Adrenal gland (tissue), 5 donors: ENCODE data around the gene DLK1.

Experiments used
- POLR2A ChIP-seq, 2 donors: fragments of 450-650 bp; IDR thresholded peaks; one replicate each; pipeline ENCODE4 v1.6.1; 2017; ENCODE audit warnings: antibody characterized with exemption in 2 of 2, mild to moderate bottlenecking in 2 of 2, moderate library complexity in 1 of 2
- TF ChIP-seq, protein P1 (sequence below), 6 experiments: fragments of 450-650 bp in 4 of 6; fragments of 200-600 bp in 2 of 6; sonication (generic) in 1 of 6; IDR thresholded peaks; 1 replicate in 5 of 6; 2 replicates in 1 of 6; pipeline versions ENCODE4 v1.5.1 to v1.8.0; 2016 to 2021; ENCODE audit warnings: antibody characterized with exemption in 6 of 6, mild to moderate bottlenecking in 2 of 6, moderate library complexity in 1 of 6
- donor health status: DM: no; HTN: no; CAD: no.

DNA sequence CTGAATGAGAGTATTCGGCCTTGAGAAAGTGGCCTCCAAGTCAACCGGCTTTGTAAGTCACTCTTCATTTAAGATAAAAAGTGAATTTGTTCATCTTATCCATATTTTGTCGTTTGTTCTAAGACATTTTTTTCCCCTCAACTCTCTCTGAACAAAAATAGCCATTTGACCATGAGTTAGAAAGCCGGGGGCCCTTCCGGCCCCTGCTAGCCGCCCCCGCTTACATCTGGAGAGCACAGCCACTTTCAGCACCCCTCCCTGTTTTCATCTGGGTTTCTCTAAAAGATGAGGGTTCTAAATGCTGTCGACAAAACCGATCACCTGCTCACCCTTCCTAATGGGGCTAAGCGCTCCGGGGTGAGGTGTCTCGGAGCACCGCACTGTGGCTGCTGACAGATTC lies 30.7 kb upstream of the DLK1 start:
- TF ChIP-seq POLR2A (IDR thresholded peaks at IDR 0.05), result no peak
- TF ChIP-seq, protein P1, sequence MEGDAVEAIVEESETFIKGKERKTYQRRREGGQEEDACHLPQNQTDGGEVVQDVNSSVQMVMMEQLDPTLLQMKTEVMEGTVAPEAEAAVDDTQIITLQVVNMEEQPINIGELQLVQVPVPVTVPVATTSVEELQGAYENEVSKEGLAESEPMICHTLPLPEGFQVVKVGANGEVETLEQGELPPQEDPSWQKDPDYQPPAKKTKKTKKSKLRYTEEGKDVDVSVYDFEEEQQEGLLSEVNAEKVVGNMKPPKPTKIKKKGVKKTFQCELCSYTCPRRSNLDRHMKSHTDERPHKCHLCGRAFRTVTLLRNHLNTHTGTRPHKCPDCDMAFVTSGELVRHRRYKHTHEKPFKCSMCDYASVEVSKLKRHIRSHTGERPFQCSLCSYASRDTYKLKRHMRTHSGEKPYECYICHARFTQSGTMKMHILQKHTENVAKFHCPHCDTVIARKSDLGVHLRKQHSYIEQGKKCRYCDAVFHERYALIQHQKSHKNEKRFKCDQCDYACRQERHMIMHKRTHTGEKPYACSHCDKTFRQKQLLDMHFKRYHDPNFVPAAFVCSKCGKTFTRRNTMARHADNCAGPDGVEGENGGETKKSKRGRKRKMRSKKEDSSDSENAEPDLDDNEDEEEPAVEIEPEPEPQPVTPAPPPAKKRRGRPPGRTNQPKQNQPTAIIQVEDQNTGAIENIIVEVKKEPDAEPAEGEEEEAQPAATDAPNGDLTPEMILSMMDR (IDR thresholded peaks at IDR 0.05), result no peak
